A549 treated with AZD9567 at 1 μM for 4 hours (cell line): ENCODE measurements around the gene NT5M. TPM values are rescaled to one million over a fixed set of nuclear protein-coding genes. Genes with fewer than 3 reads are reported as not detected.

Experiments used
- total RNA-seq: library from RNA; stranded (reverse); fragments of 200-300 nt; extraction: Qiagen RNA extraction; gene quantifications from 5 replicates; pipeline ENCODE4 v1.2.3, GENCODE V29; 2022; ENCODE audit not compliant: insufficient read depth

The NT5M gene
- total RNA-seq: 3.8 to 13.6 TPM (median 11.4 TPM) in 5 replicates

GRCh38 chr17:17303010-17303846 lies at the start of gene NT5M:
Gene NT5M, plus strand, starts transcription at chr17:17303373. Its CDS starts 178 bp downstream, at chr17:17303551.

GRCh38 chr17:17280613-17281549 lies 22.3 kb upstream of the NT5M start, which contains the start of gene COPS3:
Gene COPS3, minus strand, starts transcription at chr17:17281246. Its CDS starts 60 bp downstream, at chr17:17281186.

Other genes with a start within 250 kb of the NT5M start
- gene PLD6, start 97.0 kb upstream of the NT5M start, total RNA-seq: 3.6 to 7.8 TPM (median 6.6 TPM) in 5 replicates
- gene FLCN, start 66.2 kb upstream of the NT5M start, total RNA-seq: 31.6 to 42.3 TPM (median 34.2 TPM) in 5 replicates
- 142 to 170 TPM (median 148 TPM) in 5 replicates for gene COPS3, start 22.1 kb upstream of the NT5M start, total RNA-seq
- gene MED9, start 173.6 kb downstream of the NT5M start, total RNA-seq: 19.3 to 21.7 TPM (median 21.2 TPM) in 5 replicates
- 2.2 to 2.6 TPM (median 2.4 TPM) in 4 of 5 replicates, not detected in the other for gene RASD1, start 193.0 kb downstream of the NT5M start, total RNA-seq